K562 (cell line): ENCODE data around the gene RPP25. TPM values are rescaled to one million over a fixed set of nuclear protein-coding genes. Genes with fewer than 3 reads are reported as not detected.

Experiments
- BRD4 ChIP-seq: fragments of 200-600 bp; sonication (generic); IDR thresholded peaks from 2 replicates; pipeline ENCODE4 v1.6.1; 2017; ENCODE audit warnings: inconsistent platforms
- RFX5 ChIP-seq: IDR thresholded peaks from 2 replicates; pipeline ENCODE4 v1.6.1; 2011; ENCODE audit warnings: low read depth, mild to moderate bottlenecking, improper control_type of control experiment, low read length
- STAT5B ChIP-seq: fragments of 250-450 bp; sonication (Bioruptor Pico); IDR thresholded peaks from 2 replicates; pipeline ENCODE4 v1.8.0; 2021; ENCODE audit warnings: mild to moderate bottlenecking, inconsistent platforms
- ZNF175 ChIP-seq: fragments of 200-800 bp; sonication (Bioruptor generic); IDR thresholded peaks from 2 replicates; pipeline ENCODE4 v1.6.1; 2016; ENCODE audit warnings: low read depth, mild to moderate bottlenecking, missing genetic modification characterization, missing compliant biosample characterization
- polyA plus RNA-seq, 8 experiments: library from polyadenylated mRNA; depleted of rRNA in 4 of 8; stranded (reverse) in 5 of 8; unstranded in 3 of 8; fragments of >200 nt; fragmentation: Nextera tagmentation in 2 of 8; fragmentation: Illumina TruSeq in 1 of 8; extraction: Ambion mirVana in 2 of 8; extraction: Trizol in 1 of 8; gene quantifications; 2 replicates each; pipeline versions ENCODE4 v1.2.1 to v1.2.3, GENCODE V29; 2011 to 2014; ENCODE audit warnings: inconsistent platforms in 1 of 8, missing spikeins in 1 of 8
- total RNA-seq, 7 experiments: library from RNA; depleted of rRNA in 6 of 7; stranded (reverse); fragments of >200 nt in 6 of 7; fragmentation: Illumina TruSeq in 2 of 7; extraction: Trizol in 2 of 7; gene quantifications; 2 replicates each; pipeline versions ENCODE4 v1.2.1 to v1.2.3, GENCODE V29; 2011 to 2021; ENCODE audit warnings: low replicate concordance in 1 of 7
- TF ChIP-seq, protein P1 (sequence below): fragments of 200-600 bp; sonication (generic); IDR thresholded peaks from one replicate; pipeline ENCODE4 v1.6.1; 2012; ENCODE audit warnings: mild to moderate bottlenecking, low read depth, low read length, inconsistent platforms

The RPP25 gene
- total and polyA plus RNA-seq, 9 of the 15 experiments (the other 6 are each of a cell fraction or from before 2014, with no cell fraction given), result 1.1 to 12.3 (median 5.6) TPM

DNA sequence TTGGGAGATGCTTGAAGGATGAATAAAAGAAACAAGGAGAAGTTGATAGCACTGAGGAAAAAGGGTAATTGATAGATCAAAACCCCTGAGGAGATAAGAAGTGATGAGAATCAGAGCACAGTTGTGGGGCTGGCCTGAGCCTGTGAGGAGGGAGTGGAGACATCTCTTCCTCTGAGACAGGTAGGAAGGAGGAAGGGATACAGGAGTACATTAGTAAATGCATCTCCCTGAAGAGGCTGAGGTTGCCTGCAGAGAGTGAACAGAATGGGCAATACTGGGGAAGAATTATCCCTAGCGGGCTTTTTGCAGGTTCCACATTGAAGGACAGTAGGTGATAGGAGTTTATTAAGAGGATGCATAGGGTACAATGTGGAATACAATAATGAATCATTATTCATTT, 21.5 kb upstream of the RPP25 start (continued):
- TF ChIP-seq, protein P1, sequence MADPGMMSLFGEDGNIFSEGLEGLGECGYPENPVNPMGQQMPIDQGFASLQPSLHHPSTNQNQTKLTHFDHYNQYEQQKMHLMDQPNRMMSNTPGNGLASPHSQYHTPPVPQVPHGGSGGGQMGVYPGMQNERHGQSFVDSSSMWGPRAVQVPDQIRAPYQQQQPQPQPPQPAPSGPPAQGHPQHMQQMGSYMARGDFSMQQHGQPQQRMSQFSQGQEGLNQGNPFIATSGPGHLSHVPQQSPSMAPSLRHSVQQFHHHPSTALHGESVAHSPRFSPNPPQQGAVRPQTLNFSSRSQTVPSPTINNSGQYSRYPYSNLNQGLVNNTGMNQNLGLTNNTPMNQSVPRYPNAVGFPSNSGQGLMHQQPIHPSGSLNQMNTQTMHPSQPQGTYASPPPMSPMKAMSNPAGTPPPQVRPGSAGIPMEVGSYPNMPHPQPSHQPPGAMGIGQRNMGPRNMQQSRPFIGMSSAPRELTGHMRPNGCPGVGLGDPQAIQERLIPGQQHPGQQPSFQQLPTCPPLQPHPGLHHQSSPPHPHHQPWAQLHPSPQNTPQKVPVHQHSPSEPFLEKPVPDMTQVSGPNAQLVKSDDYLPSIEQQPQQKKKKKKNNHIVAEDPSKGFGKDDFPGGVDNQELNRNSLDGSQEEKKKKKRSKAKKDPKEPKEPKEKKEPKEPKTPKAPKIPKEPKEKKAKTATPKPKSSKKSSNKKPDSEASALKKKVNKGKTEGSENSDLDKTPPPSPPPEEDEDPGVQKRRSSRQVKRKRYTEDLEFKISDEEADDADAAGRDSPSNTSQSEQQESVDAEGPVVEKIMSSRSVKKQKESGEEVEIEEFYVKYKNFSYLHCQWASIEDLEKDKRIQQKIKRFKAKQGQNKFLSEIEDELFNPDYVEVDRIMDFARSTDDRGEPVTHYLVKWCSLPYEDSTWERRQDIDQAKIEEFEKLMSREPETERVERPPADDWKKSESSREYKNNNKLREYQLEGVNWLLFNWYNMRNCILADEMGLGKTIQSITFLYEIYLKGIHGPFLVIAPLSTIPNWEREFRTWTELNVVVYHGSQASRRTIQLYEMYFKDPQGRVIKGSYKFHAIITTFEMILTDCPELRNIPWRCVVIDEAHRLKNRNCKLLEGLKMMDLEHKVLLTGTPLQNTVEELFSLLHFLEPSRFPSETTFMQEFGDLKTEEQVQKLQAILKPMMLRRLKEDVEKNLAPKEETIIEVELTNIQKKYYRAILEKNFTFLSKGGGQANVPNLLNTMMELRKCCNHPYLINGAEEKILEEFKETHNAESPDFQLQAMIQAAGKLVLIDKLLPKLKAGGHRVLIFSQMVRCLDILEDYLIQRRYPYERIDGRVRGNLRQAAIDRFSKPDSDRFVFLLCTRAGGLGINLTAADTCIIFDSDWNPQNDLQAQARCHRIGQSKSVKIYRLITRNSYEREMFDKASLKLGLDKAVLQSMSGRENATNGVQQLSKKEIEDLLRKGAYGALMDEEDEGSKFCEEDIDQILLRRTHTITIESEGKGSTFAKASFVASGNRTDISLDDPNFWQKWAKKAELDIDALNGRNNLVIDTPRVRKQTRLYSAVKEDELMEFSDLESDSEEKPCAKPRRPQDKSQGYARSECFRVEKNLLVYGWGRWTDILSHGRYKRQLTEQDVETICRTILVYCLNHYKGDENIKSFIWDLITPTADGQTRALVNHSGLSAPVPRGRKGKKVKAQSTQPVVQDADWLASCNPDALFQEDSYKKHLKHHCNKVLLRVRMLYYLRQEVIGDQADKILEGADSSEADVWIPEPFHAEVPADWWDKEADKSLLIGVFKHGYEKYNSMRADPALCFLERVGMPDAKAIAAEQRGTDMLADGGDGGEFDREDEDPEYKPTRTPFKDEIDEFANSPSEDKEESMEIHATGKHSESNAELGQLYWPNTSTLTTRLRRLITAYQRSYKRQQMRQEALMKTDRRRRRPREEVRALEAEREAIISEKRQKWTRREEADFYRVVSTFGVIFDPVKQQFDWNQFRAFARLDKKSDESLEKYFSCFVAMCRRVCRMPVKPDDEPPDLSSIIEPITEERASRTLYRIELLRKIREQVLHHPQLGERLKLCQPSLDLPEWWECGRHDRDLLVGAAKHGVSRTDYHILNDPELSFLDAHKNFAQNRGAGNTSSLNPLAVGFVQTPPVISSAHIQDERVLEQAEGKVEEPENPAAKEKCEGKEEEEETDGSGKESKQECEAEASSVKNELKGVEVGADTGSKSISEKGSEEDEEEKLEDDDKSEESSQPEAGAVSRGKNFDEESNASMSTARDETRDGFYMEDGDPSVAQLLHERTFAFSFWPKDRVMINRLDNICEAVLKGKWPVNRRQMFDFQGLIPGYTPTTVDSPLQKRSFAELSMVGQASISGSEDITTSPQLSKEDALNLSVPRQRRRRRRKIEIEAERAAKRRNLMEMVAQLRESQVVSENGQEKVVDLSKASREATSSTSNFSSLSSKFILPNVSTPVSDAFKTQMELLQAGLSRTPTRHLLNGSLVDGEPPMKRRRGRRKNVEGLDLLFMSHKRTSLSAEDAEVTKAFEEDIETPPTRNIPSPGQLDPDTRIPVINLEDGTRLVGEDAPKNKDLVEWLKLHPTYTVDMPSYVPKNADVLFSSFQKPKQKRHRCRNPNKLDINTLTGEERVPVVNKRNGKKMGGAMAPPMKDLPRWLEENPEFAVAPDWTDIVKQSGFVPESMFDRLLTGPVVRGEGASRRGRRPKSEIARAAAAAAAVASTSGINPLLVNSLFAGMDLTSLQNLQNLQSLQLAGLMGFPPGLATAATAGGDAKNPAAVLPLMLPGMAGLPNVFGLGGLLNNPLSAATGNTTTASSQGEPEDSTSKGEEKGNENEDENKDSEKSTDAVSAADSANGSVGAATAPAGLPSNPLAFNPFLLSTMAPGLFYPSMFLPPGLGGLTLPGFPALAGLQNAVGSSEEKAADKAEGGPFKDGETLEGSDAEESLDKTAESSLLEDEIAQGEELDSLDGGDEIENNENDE, result no peak
- TF ChIP-seq RFX5 (no peak), BRD4 (no peak), STAT5B (no peak), ZNF175 (CRISPR knock-in tag) (no peak)
